ENCODE results near the gene FAM50A. TPM values are rescaled to one million over a fixed set of nuclear protein-coding genes. Genes with fewer than 3 reads are reported as not detected.
A peak's percentile ranks its signal among the peaks of the same experiment; 100 is the strongest.
"Not testable (repeated sequence)": the region's sequence is repeated elsewhere in the genome, so short reads cannot be mapped to it uniquely, and the experiment has no call there.

FAM50A gene
- total and polyA plus RNA-seq, 4 donors, result 17.9 to 94.8 (median 64.8) TPM

DNA sequence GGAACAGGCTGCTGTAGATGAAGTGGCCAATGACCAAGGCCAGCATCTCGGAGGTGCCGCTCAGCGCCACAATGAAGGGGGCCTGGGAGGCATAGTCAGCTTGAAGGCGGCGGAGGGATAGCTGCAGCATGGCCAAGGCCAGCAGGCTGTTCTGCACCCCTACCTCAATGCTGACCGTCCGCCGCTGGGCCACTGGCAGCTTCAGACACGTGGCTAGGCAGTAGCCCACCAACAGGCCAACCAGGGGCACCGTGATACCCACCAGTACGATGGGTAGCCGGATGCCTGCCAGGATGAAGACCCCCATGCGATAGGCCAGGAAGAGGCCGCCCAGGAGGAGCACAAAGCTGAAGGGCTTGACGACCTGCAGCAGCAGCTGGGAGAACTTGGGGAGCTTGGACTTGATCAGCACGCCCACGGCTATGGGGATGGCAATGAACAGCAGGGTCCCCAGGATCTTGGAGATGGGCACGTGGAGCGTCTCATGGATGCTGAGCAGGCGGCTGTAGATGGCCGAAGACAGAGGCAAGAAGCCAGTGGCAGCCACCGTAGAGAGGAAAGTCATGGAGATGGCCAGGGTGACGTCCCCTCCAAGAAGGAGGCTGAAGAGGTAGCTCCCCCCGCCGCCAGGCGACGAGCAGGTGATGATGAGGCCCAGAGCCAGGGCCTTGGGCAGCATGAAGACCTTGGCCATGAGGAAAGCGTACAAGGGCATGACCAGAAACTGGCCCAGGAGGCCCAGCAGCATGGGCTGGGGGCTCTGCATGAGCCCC, 43.8 kb downstream of the FAM50A start:
- peaks cover 45% of the 10 kb centered on the region for H3K4me1 ChIP-seq (ENCODE audit: control insufficient read depth, insufficient read depth, low read length)
- H3K4me3 ChIP-seq (ENCODE audit: low read depth, low read length), result no peak overlapping the region
- 89% methylated on average over 28 of the region's 28 CpGs for WGBS (ENCODE audit: insufficient coverage)
- DNase-seq (ENCODE audit: low read depth in 4 of 6, low spot score in 6 of 6), result no peak
- H3K27me3 ChIP-seq (ENCODE audit: control insufficient read depth, insufficient read depth, low read length), result no peaks in the 10 kb centered on the region
- no peaks in the 10 kb centered on the region for H3K9me3 ChIP-seq (ENCODE audit: control insufficient read depth, insufficient read depth, low read length)
- no peak overlapping the region for H3K27ac ChIP-seq (ENCODE audit: low read depth, low read length)
- peaks cover 35% of the 10 kb centered on the region for H3K36me3 ChIP-seq (ENCODE audit: control insufficient read depth, insufficient read depth, low read length)

DNA sequence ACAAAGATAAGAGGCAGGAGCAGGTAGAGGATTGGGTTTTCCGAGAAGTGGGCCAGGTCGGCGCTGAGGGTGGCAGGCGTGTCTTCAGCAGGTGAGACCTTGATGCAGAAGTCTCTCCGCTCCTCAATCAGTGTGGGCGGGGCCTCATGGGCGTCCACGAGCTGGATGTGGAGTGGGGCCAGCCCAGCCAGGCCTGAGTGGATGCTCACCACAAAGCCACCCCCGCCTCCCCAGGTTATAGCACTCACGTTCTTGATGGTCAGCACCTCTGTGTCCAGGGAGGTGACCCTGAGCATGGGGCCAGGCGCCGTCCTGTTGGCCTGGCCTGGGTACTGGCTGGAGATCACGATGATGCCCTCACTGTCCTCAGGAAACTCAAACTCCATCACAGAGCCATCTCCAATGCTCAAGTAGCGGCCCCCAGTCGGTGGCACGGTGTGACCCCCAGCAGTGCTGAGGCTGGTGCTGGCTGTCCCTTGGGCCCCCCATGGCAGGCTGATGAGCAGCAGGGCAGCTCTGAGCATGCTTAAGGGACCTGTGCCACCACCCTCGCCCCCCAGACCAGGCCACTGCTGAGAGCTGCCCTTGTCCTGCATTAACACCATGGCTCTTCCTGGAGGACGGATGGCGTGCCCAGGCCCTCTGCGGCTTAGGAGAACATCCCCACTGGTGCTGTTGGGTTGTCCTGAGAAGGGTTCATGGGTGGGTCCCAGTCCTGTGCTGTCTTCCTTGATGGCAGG, 44.6 kb downstream of the FAM50A start:
- H3K36me3 ChIP-seq (ENCODE audit: control insufficient read depth, insufficient read depth, low read length), result peaks cover 32% of the 10 kb centered on the region
- 91% methylated on average over 19 of the region's 20 CpGs for WGBS (ENCODE audit: insufficient coverage)
- no peak overlapping the region for H3K4me3 ChIP-seq (ENCODE audit: low read depth, low read length)
- no peaks in the 10 kb centered on the region for H3K27me3 ChIP-seq (ENCODE audit: control insufficient read depth, insufficient read depth, low read length)
- H3K4me1 ChIP-seq (ENCODE audit: control insufficient read depth, insufficient read depth, low read length), result peaks cover 45% of the 10 kb centered on the region
- DNase-seq (ENCODE audit: low read depth in 4 of 6, low spot score in 6 of 6), result no peak
- no peak overlapping the region for H3K27ac ChIP-seq (ENCODE audit: low read depth, low read length)
- H3K9me3 ChIP-seq (ENCODE audit: control insufficient read depth, insufficient read depth, low read length), result no peaks in the 10 kb centered on the region

DNA sequence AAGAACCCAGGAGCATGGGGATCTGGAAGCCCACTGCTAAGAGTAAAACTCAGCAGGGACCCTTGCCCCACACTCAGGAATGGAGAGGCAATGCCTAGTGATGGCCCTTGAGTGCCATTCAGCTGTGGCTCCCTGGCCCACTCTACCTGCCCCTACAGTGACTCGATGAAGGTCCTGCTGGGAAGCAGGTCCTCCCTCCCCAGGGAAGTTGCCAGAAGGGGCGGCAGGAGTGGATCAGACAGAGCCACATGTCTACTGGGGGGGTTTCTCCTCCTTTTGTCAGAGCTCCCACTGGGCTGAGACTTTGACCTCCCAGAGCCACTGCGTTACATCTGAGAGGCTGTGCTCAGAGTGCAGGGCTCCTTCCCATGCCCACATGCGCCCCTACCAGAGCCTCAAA, 45.2 kb downstream of the FAM50A start:
- 83% methylated on average over 4 of the region's 4 CpGs for WGBS (ENCODE audit: insufficient coverage)
- H3K27me3 ChIP-seq (ENCODE audit: control insufficient read depth, insufficient read depth, low read length), result no peaks in the 10 kb centered on the region
- H3K27ac ChIP-seq (ENCODE audit: low read depth, low read length), result no peak overlapping the region
- H3K36me3 ChIP-seq (ENCODE audit: control insufficient read depth, insufficient read depth, low read length), result peaks cover 29% of the 10 kb centered on the region
- H3K4me3 ChIP-seq (ENCODE audit: low read depth, low read length), result peak overlapping the region; percentile 46
- peaks cover 43% of the 10 kb centered on the region for H3K4me1 ChIP-seq (ENCODE audit: control insufficient read depth, insufficient read depth, low read length)
- no peaks in the 10 kb centered on the region for H3K9me3 ChIP-seq (ENCODE audit: control insufficient read depth, insufficient read depth, low read length)
- DNase-seq (ENCODE audit: low read depth in 4 of 6, low spot score in 6 of 6), result no peak

DNA sequence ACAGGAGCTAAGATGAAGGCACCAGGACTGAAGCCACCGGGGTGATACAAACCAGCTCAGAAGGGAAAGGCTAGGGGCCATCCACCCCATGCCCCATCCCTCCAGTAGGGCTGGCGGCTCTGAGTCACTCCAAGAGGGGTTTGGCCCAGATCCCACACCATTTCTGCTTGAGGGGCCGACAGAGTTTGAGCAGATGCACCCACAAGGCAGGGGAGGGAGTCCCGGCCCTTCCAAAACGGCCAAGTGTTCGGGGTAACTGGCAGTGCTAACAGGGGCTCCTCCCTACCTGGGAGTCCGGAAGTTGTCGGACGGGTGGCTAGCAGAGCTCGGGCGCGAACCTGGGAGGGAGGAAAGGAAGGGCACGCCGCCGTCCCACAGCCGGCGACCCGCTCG, 46.1 kb downstream of the FAM50A start:
- Histone ChIP-seq H3K36me3 (ENCODE audit: control insufficient read depth, insufficient read depth, low read length) (peaks cover 21% of the 10 kb centered on the region), H3K27me3 (ENCODE audit: control insufficient read depth, insufficient read depth, low read length) (no peaks in the 10 kb centered on the region), H3K9me3 (ENCODE audit: control insufficient read depth, insufficient read depth, low read length) (no peaks in the 10 kb centered on the region), H3K4me1 (ENCODE audit: control insufficient read depth, insufficient read depth, low read length) (peaks cover 35% of the 10 kb centered on the region), H3K4me3 (ENCODE audit: low read depth, low read length) (peak overlapping the region; percentile 46), H3K27ac (ENCODE audit: low read depth, low read length) (peak overlapping the region; percentile 40)
- WGBS (ENCODE audit: insufficient coverage), result 32% methylated on average over 19 of the region's 19 CpGs
- peak in 1 of 6 donors; percentile 28 for DNase-seq (ENCODE audit: low read depth in 4 of 6, low spot score in 6 of 6)

DNA sequence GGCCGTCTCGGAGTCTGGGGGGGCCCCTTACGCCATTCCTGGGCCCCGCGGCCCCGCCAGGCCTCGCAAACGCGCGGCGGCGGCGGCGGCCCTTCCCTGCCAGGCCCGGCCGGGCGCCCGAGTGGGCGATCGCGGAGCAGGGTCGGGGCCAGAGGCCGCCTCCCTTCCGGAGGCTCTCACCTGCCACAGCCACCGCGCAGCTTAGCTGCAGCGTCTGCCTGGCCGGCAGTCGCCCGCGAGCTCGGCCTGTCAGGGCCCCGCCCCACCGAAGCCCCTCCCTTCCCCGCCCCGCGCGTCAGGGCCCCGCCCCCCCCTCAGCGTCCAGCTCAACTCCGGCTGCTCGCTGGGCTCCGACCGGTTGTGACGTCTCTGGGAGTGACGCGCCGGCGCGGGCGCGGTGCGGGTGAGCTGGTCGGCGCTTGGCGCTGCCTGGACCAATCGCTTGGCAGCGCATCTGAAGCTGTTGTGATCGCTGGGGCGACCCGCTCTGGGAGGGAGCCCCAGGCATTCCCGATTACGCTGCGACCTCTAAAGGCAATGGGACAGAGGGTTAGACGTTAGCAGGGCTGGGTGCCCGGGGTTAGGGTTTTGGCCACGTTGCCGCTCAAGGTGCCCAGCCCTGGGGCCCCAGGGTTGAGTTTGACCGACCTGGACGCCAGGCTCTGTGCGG, 46.6 kb downstream of the FAM50A start, which contains the start of gene SLC10A3:
Gene SLC10A3, minus strand, starts transcription at position 216 of the 670 bp plus-strand sequence. CDS start 1,689 bp downstream, outside the sequence.
- WGBS (ENCODE audit: insufficient coverage), result 23% methylated on average over 61 of the region's 71 CpGs

DNA sequence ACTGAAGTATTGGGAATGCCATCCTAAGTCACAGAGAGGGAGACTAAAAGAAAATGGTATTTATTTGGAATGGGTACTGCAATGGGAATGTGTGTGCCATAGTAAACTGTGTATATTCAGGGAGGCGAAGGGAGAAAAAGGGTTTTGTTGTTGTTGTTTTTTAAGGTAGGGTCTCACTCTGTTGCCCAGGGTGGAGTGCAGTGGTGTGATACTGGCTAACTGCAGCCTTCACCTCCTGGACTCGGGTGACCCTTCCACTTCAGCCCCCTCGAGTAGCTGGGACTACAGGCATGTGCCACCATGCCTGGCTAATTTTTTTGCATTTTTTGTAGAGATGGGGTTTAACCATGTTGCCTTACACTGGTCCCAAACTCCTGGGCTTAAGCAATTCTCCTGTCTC, 50.8 kb downstream of the FAM50A start:
- Histone ChIP-seq H3K27ac (ENCODE audit: low read depth, low read length) (no peak overlapping the region), H3K9me3 (ENCODE audit: control insufficient read depth, insufficient read depth, low read length) (no peaks in the 10 kb centered on the region), H3K4me1 (ENCODE audit: control insufficient read depth, insufficient read depth, low read length) (peaks cover 10% of the 10 kb centered on the region), H3K27me3 (ENCODE audit: control insufficient read depth, insufficient read depth, low read length) (no peaks in the 10 kb centered on the region), H3K4me3 (ENCODE audit: low read depth, low read length) (no peak overlapping the region), H3K36me3 (ENCODE audit: control insufficient read depth, insufficient read depth, low read length) (no peaks in the 10 kb centered on the region)
- DNase-seq (ENCODE audit: low read depth in 4 of 6, low spot score in 6 of 6), result no peak
- 76% methylated on average over 2 of the region's 3 CpGs for WGBS (ENCODE audit: insufficient coverage)

More for the DNA sequence above, 46.6 kb downstream of the FAM50A start, which contains the start of gene SLC10A3:
- Histone ChIP-seq H3K4me3 (ENCODE audit: low read depth, low read length) (peak within 1 kb of the TSS; percentile 77), H3K27me3 (ENCODE audit: control insufficient read depth, insufficient read depth, low read length) (no peaks in the 10 kb centered on the region), H3K4me1 (ENCODE audit: control insufficient read depth, insufficient read depth, low read length) (peaks cover 30% of the 10 kb centered on the region), H3K9me3 (ENCODE audit: control insufficient read depth, insufficient read depth, low read length) (no peaks in the 10 kb centered on the region), H3K36me3 (ENCODE audit: control insufficient read depth, insufficient read depth, low read length) (peaks cover 17% of the 10 kb centered on the region), H3K27ac (ENCODE audit: low read depth, low read length) (peak within 1 kb of the TSS; percentile 93)
- peak; percentile 65 to 97 (median 82) for DNase-seq (ENCODE audit: low read depth in 4 of 6, low spot score in 6 of 6)

DNA sequence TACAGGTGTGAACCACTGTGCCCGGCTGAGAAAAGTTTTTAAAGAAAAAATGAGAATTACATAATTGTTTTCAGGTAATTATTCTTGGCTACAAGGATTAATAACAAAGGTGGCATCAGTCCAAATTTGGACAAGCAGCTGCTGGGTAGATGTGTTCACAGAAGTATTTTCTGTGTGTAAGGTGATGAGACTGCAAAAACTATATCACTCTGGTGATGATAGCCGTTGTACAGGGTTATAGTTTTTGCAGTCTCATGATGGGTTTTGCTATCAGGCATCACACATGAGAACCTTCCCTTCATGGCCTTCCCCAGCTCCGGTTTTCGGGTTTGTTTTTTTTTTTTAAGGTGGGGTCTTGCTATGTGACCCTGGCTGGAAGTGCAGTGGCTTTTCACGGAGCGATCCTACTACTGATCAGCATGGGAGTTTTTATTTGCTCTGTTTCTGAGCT, 51.6 kb downstream of the FAM50A start:
- Histone ChIP-seq H3K4me3 (ENCODE audit: low read depth, low read length) (no peak overlapping the region), H3K9me3 (ENCODE audit: control insufficient read depth, insufficient read depth, low read length) (no peaks in the 10 kb centered on the region), H3K27me3 (ENCODE audit: control insufficient read depth, insufficient read depth, low read length) (no peaks in the 10 kb centered on the region), H3K27ac (ENCODE audit: low read depth, low read length) (no peak overlapping the region), H3K4me1 (ENCODE audit: control insufficient read depth, insufficient read depth, low read length) (peaks cover 5% of the 10 kb centered on the region), H3K36me3 (ENCODE audit: control insufficient read depth, insufficient read depth, low read length) (no peaks in the 10 kb centered on the region)
- DNase-seq (ENCODE audit: low read depth in 4 of 6, low spot score in 6 of 6), result no peak
- 83% methylated on average over 1 of the region's 6 CpGs for WGBS (ENCODE audit: insufficient coverage)

DNA sequence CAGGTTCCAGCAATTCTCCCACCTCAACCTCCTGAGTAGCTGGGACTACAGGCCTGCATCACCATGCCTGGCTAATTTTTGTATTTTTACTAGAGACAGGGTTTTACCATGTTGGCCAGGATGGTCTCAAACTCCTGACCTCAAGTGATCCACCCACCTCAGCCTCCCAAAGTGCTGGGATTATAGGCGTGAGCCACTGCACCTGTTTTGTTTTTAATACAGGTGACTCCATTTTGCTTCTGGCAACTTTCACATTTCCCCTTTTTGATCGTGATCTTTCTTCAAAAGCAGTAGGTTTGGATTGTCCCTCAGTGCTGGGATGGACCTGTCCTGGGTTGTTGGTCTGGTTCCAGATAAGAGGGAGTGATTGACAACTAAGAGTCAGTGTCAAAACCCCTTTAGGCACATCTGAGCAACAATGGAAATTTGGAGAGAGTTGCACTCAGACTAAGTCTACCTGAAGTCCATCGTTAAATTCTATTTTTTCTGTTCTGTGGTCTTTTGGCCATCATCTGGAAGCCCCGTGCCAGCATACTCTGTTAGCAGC, 52.7 kb downstream of the FAM50A start:
- not testable (repeated sequence) for H3K27me3 ChIP-seq (ENCODE audit: control insufficient read depth, insufficient read depth, low read length); H3K4me1 ChIP-seq (ENCODE audit: control insufficient read depth, insufficient read depth, low read length); H3K9me3 ChIP-seq (ENCODE audit: control insufficient read depth, insufficient read depth, low read length); H3K27ac ChIP-seq (ENCODE audit: low read depth, low read length); H3K36me3 ChIP-seq (ENCODE audit: control insufficient read depth, insufficient read depth, low read length); DNase-seq (ENCODE audit: low read depth in 4 of 6, low spot score in 6 of 6); H3K4me3 ChIP-seq (ENCODE audit: low read depth, low read length)
- no CpG with 5 or more reads among the region's 4 CpGs for WGBS (ENCODE audit: insufficient coverage)

Data from spinal cord (tissue), 10 donors.